H1 (cell line): ENCODE measurements around the gene TMEM266. TPM values are rescaled to one million over a fixed set of nuclear protein-coding genes. Genes with fewer than 3 reads are reported as not detected.

Source experiments
- CTCF ChIA-PET: fragments of 300-600 bp; sonication (Branson Sonifier 250); formaldehyde crosslinking; loops from one replicate; lab custom pipeline; 2021; ENCODE audit not compliant: partially characterized antibody; lab: Charles Lee
- POLR2A ChIA-PET: fragments of 300-600 bp; sonication (Branson Sonifier 250); formaldehyde crosslinking; loops from one replicate; lab custom pipeline; 2021; ENCODE audit warnings: inconsistent platforms; ENCODE audit not compliant: partially characterized antibody; lab: Charles Lee
- DNase-seq, 2 experiments: peaks; one replicate each; pipeline versions ENCODE4 v3.0.0 to v3.0.0-alpha.2; 2010 to 2022; ENCODE audit warnings: low spot score in 2 of 2, low read depth in 1 of 2, mixed read lengths in 1 of 2
- FAIRE-seq: peaks from 2 replicates; lab custom pipeline; 2011; peaks lifted over from hg19 to GRCh38; lab: Jason Lieb, UNC
- H2AFZ ChIP-seq: 2 replicates; pipeline ENCODE4 v1.8.1; 2012; ENCODE audit warnings: low read length, inconsistent platforms
- H2AK5ac ChIP-seq: 2 replicates; pipeline ENCODE4 v1.6.1; 2013; ENCODE audit warnings: low read depth, low read length
- H2BK120ac ChIP-seq: replicated peaks from 2 replicates; pipeline ENCODE3; 2013; ENCODE audit warnings: low read depth, low read length, inconsistent platforms
- H2BK12ac ChIP-seq: 2 replicates; pipeline ENCODE4 v1.6.1; 2013; ENCODE audit warnings: low read depth, low read length
- H2BK15ac ChIP-seq: 2 replicates; pipeline ENCODE4 v1.6.1; 2013; ENCODE audit warnings: low read length
- H2BK20ac ChIP-seq: 2 replicates; pipeline ENCODE4 v1.6.1; 2013; ENCODE audit warnings: low read length
- H2BK5ac ChIP-seq: 2 replicates; pipeline ENCODE4 v1.6.1; 2013; ENCODE audit warnings: low read depth, low read length
- H3K14ac ChIP-seq: 2 replicates; pipeline ENCODE4 v1.6.1; 2013; ENCODE audit warnings: inconsistent platforms; ENCODE audit not compliant: insufficient read length
- H3K18ac ChIP-seq: 2 replicates; pipeline ENCODE4 v1.6.1; 2013; ENCODE audit warnings: low read length; ENCODE audit errors: extremely low read depth
- H3K23ac ChIP-seq: 2 replicates; pipeline ENCODE4 v1.6.1; 2013; ENCODE audit warnings: inconsistent platforms; ENCODE audit not compliant: insufficient read length
- H3K23me2 ChIP-seq: 2 replicates; pipeline ENCODE4 v1.6.1; 2013; ENCODE audit warnings: low read depth, low read length
- H3K27ac ChIP-seq: 2 replicates; pipeline ENCODE4 v1.6.1; 2011; ENCODE audit warnings: low read depth, low read length, inconsistent platforms
- H3K27me3 ChIP-seq, 4 experiments: replicated peaks in 1 of 4; 1 replicate in 1 of 4; 2 replicates in 3 of 4; pipeline versions ENCODE4 v1.6.1 to v1.8.1; 2011 to 2013; ENCODE audit warnings: low read length in 3 of 4, mild to moderate bottlenecking in 3 of 4, inconsistent platforms in 2 of 4, mixed read lengths in 2 of 4, moderate library complexity in 1 of 4; ENCODE audit not compliant: control insufficient read depth in 3 of 4, insufficient read depth in 3 of 4; ENCODE audit errors: extremely low read depth in 1 of 4
- H3K36me3 ChIP-seq, 4 experiments: 2 replicates each; pipeline versions ENCODE4 v1.6.1 to v1.8.1; 2011 to 2013; ENCODE audit warnings: mild to moderate bottlenecking in 4 of 4, low read length in 3 of 4, moderate library complexity in 2 of 4, control low read depth in 1 of 4, inconsistent platforms in 1 of 4; ENCODE audit not compliant: insufficient read depth in 4 of 4, control insufficient read depth in 2 of 4
- H3K4ac ChIP-seq: replicated peaks from 2 replicates; pipeline ENCODE3; 2013; ENCODE audit warnings: low read length, low read depth, mixed read lengths, inconsistent platforms; ENCODE audit not compliant: insufficient read length
- H3K4me1 ChIP-seq, 4 experiments: replicated peaks in 1 of 4; 1 replicate in 1 of 4; 2 replicates in 3 of 4; pipeline versions ENCODE4 v1.6.1 to v1.8.1; 2011 to 2013; ENCODE audit warnings: low read length in 3 of 4, inconsistent platforms in 2 of 4, mixed read lengths in 1 of 4; ENCODE audit not compliant: insufficient read depth in 4 of 4, control insufficient read depth in 3 of 4
- H3K4me2 ChIP-seq, 2 experiments: 2 replicates each; pipeline versions ENCODE4 v1.6.1 to v1.8.1; 2011 to 2013; ENCODE audit warnings: low read depth in 2 of 2, low read length in 2 of 2, control low read depth in 1 of 2, inconsistent platforms in 1 of 2, mild to moderate bottlenecking in 1 of 2; ENCODE audit not compliant: insufficient read depth in 1 of 2
- H3K4me3 ChIP-seq, 4 experiments: fragments of 200-600, 300-600 bp in 1 of 4; sonication (generic), shearing (Covaris generic), sonication (Bioruptor Twin) in 1 of 4; 2 replicates each; pipeline versions ENCODE4 v1.5.1 to v1.8.1; 2011 to 2016; ENCODE audit warnings: low read length in 4 of 4, low read depth in 3 of 4, control low read depth in 2 of 4, inconsistent platforms in 2 of 4, mild to moderate bottlenecking in 2 of 4, mixed read lengths in 1 of 4, moderate library complexity in 1 of 4; ENCODE audit not compliant: insufficient read depth in 2 of 4; ENCODE audit errors: extremely low read depth in 1 of 4
- H3K56ac ChIP-seq: replicated peaks from 2 replicates; pipeline ENCODE3; 2013; ENCODE audit warnings: low read depth, mild to moderate bottlenecking, mixed read lengths, low read length, inconsistent platforms; ENCODE audit not compliant: insufficient read length
- H3K79me1 ChIP-seq: 2 replicates; pipeline ENCODE4 v1.6.1; 2013; ENCODE audit warnings: low read depth, low read length, control low read depth
- H3K79me2 ChIP-seq, 2 experiments: 2 replicates each; pipeline versions ENCODE4 v1.6.1 to v1.8.1; 2012 to 2013; ENCODE audit warnings: low read length in 2 of 2, mild to moderate bottlenecking in 2 of 2, inconsistent platforms in 1 of 2; ENCODE audit not compliant: insufficient read depth in 2 of 2, control insufficient read depth in 1 of 2
- H3K9ac ChIP-seq, 4 experiments: replicated peaks in 1 of 4; 1 replicate in 1 of 4; 2 replicates in 3 of 4; pipeline versions ENCODE4 v1.6.1 to v1.8.1; 2011 to 2013; ENCODE audit warnings: low read depth in 3 of 4, low read length in 3 of 4, control low read depth in 2 of 4, mild to moderate bottlenecking in 2 of 4, moderate library complexity in 2 of 4, inconsistent platforms in 1 of 4; ENCODE audit errors: extremely low read depth in 1 of 4
- H3K9me3 ChIP-seq, 2 experiments: 2 replicates each; pipeline versions ENCODE4 v1.6.1 to v1.8.1; 2012 to 2013; ENCODE audit warnings: mild to moderate bottlenecking in 2 of 2, moderate library complexity in 2 of 2, control low read depth in 1 of 2, inconsistent platforms in 1 of 2, low read depth in 1 of 2, low read length in 1 of 2, mixed read lengths in 1 of 2; ENCODE audit not compliant: insufficient read depth in 2 of 2
- H4K20me1 ChIP-seq, 2 experiments: replicated peaks in 1 of 2; 2 replicates each; pipeline versions ENCODE3 to v1.8.1; 2011 to 2013; ENCODE audit warnings: inconsistent platforms in 2 of 2, low read length in 2 of 2, mild to moderate bottlenecking in 1 of 2; ENCODE audit not compliant: insufficient read depth in 2 of 2, control insufficient read depth in 1 of 2
- H4K5ac ChIP-seq: 2 replicates; pipeline ENCODE4 v1.6.1; 2013; ENCODE audit warnings: low read length, low read depth, mixed read lengths, inconsistent platforms; ENCODE audit not compliant: insufficient read length
- H4K8ac ChIP-seq: 2 replicates; pipeline ENCODE4 v1.8.0; 2013; ENCODE audit warnings: mild to moderate bottlenecking, moderate library complexity, low read length, inconsistent platforms; ENCODE audit not compliant: insufficient read depth; ENCODE audit errors: extremely low read depth
- H4K91ac ChIP-seq: replicated peaks from 2 replicates; pipeline ENCODE3; 2013; ENCODE audit warnings: low read length, mixed read lengths, inconsistent platforms; ENCODE audit not compliant: insufficient read length
- CBX8 ChIP-seq: fragments of 300-800, 300-1000 bp; sonication (generic); IDR thresholded peaks from 2 replicates; pipeline ENCODE4 v1.7.1; 2016; ENCODE audit warnings: low read depth, low read length, borderline replicate concordance
- EGR1 ChIP-seq: IDR thresholded peaks from 2 replicates; pipeline ENCODE4 v1.6.1; 2011; ENCODE audit warnings: low read depth, low read length, borderline replicate concordance
- HDAC6 ChIP-seq: IDR thresholded peaks from one replicate; pipeline ENCODE4 v1.7.1; 2012; ENCODE audit warnings: low read depth, mild to moderate bottlenecking, inconsistent platforms, low read length, moderate library complexity
- JUN ChIP-seq: IDR thresholded peaks from 2 replicates; pipeline ENCODE4 v1.6.1; 2011; ENCODE audit warnings: low read depth, mild to moderate bottlenecking, improper control_type of control experiment, low read length
- KDM4A ChIP-seq: IDR thresholded peaks from one replicate; pipeline ENCODE4 v1.7.1; 2012; ENCODE audit warnings: low read depth, mild to moderate bottlenecking, moderate library complexity, low read length, inconsistent platforms; ENCODE audit not compliant: severe bottlenecking
- MAFK ChIP-seq: IDR thresholded peaks from 2 replicates; pipeline ENCODE4 v1.6.1; 2012; ENCODE audit warnings: low read depth, mild to moderate bottlenecking, improper control_type of control experiment, low read length
- PHF8 ChIP-seq: fragments of 200-600 bp; sonication (generic); conservative IDR thresholded peaks from 2 replicates; pipeline ENCODE4 v1.7.1; 2012; ENCODE audit warnings: low read depth, mild to moderate bottlenecking, inconsistent platforms, low read length, moderate library complexity
- POU5F1 ChIP-seq: IDR thresholded peaks from 2 replicates; pipeline ENCODE4 v1.6.1; 2011; ENCODE audit warnings: low read depth, mild to moderate bottlenecking, low read length, moderate library complexity
- SIN3A ChIP-seq, 2 experiments: IDR thresholded peaks in 1 of 2; conservative IDR thresholded peaks in 1 of 2; 2 replicates each; pipeline ENCODE4 v1.6.1; 2011 to 2012; ENCODE audit warnings: low read length in 2 of 2, improper control_type of control experiment in 1 of 2, low read depth in 1 of 2, mild to moderate bottlenecking in 1 of 2
- TEAD4 ChIP-seq: IDR thresholded peaks from 2 replicates; pipeline ENCODE4 v1.6.1; 2012; ENCODE audit warnings: low read depth, low read length, inconsistent platforms, mixed read lengths
- ZNF274 ChIP-seq: IDR thresholded peaks from 2 replicates; pipeline ENCODE4 v1.7.0; 2012; ENCODE audit warnings: low read length, borderline replicate concordance; ENCODE audit errors: extremely low read depth
- WGBS, 2 experiments: shearing (Covaris generic) in 1 of 2; methylation state at CpG; one replicate each; pipeline versions ENCODE4 v1.1.6 to v1.1.7; 2013 to 2015; ENCODE audit warnings: low lambda C conversion rate in 2 of 2, mixed read lengths in 2 of 2, inconsistent platforms in 1 of 2, low coverage in 1 of 2, missing lambda C conversion rate in 1 of 2; ENCODE audit not compliant: insufficient replicate concordance in 2 of 2, insufficient coverage in 1 of 2, insufficient read length in 1 of 2; ENCODE audit errors: extremely low coverage in 1 of 2, missing lambda C conversion rate in 1 of 2; 5-methylcytosine and 5-hydroxymethylcytosine counted together
- polyA plus RNA-seq, 7 experiments: library from polyadenylated mRNA; depleted of rRNA in 3 of 7; stranded (reverse) in 5 of 7; unstranded in 2 of 7; fragments of >200 nt in 5 of 7; fragments of 200-250 nt in 2 of 7; gene quantifications; 1 replicate in 5 of 7; 2 replicates in 1 of 7; 4 replicates in 1 of 7; pipeline versions ENCODE4 v1.2.1 to v1.2.3, GENCODE V29; 2011 to 2013; ENCODE audit warnings: missing spikeins in 2 of 7, mixed read lengths in 2 of 7
- total RNA-seq: library from RNA; stranded (reverse); fragmentation: NEBNext Ultra II Directional; extraction: Animal tissue kit (Norgen Biotek cat#: 25700); gene quantifications from 2 replicates; pipeline ENCODE4 v1.2.1, GENCODE V29; 2021
- TF ChIP-seq, protein P1 (sequence below): IDR thresholded peaks from 2 replicates; pipeline ENCODE4 v1.6.1; 2011; ENCODE audit warnings: low read depth, mild to moderate bottlenecking, low read length; ENCODE audit not compliant: insufficient read depth
- TF ChIP-seq, protein P2 (sequence below): IDR thresholded peaks from 2 replicates; pipeline ENCODE4 v1.6.1; 2012; ENCODE audit warnings: inconsistent platforms

The TMEM266 gene
- total and polyA plus RNA-seq, 2 of the 8 experiments (the other 6 are each of a cell fraction or from before 2014, with no cell fraction given), result 2.6 TPM

DNA sequence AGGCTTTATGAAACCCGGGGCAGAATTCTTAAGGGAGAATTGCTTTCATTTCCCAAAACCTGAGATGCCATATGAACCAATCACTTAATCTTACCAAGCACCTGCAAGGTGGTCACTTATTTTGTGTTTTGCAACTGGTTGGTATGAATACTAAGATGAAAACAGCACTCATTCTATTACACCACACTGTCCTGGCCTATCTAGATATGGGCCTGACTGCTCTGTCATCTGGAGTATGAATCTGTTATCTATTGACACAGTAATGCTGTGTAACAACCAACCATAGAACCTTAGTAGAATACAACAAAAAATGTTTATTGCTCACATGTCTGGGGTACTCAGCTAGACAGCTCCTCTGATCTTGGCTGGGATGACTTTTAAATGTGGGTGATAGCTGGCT lies 74.8 kb downstream of the TMEM266 start:
- Histone ChIP-seq H2BK12ac (no peak overlapping the region), H3K36me3 (no peaks in the 10 kb centered on the region), H3K18ac (no peak overlapping the region), H2BK20ac (no peak overlapping the region), H2AFZ (no peak overlapping the region), H4K8ac (no peak overlapping the region), H3K23me2 (no peaks in the 10 kb centered on the region), H3K4me2 (no peak overlapping the region), H3K23ac (no peak overlapping the region), H3K4me1 (peaks cover 0 to 3% (median 3%) of the 10 kb centered on the region in 4 experiments; a peak in 5 of 7 replicates), H2AK5ac (no peak overlapping the region), H3K9me3 (no peaks in the 10 kb centered on the region), H3K56ac (no peak overlapping the region), H4K5ac (no peak overlapping the region), H2BK120ac (no peak overlapping the region), H3K14ac (no peak overlapping the region), H2BK5ac (no peak overlapping the region), H4K20me1 (no peaks in the 10 kb centered on the region), H4K91ac (no peak overlapping the region), H3K27ac (no peak overlapping the region), H3K9ac (no peak overlapping the region), H3K4me3 (no peak overlapping the region), H2BK15ac (no peak overlapping the region), H3K79me1 (no peaks in the 10 kb centered on the region), H3K4ac (no peak overlapping the region), H3K27me3 (no peaks in the 10 kb centered on the region), H3K79me2 (no peaks in the 10 kb centered on the region)
- FAIRE-seq (no peak), DNase-seq (no peak)
- WGBS, 2 experiments, result 94% methylated on average over 1 of the region's 1 CpG; no CpG with 5 or more reads in 1 of the 2 experiments
- POLR2A ChIA-PET, result no interaction called here
- CTCF ChIA-PET, result interaction anchor here (1.7 to 10.3 kb wide), 3 partner anchors 14 to 206 kb away, joined by 6 to 164 read pairs (median 28); partner anchors contain the start of gene TMEM266
- no peak for TF ChIP-seq SIN3A (conservative IDR thresholded peaks at IDR 0.05 in 1 of 2, IDR thresholded peaks at IDR 0.05 in 1 of 2; ENCODE audit: low read depth in 1 of 2, low read length in 2 of 2)
- TF ChIP-seq MAFK, result no peak
- TF ChIP-seq CBX8, result no peak
- no peak for TF ChIP-seq EGR1
- no peak for TF ChIP-seq TEAD4
- TF ChIP-seq, protein P1, sequence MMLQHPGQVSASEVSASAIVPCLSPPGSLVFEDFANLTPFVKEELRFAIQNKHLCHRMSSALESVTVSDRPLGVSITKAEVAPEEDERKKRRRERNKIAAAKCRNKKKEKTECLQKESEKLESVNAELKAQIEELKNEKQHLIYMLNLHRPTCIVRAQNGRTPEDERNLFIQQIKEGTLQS, result no peak
- no peak for TF ChIP-seq PHF8
- TF ChIP-seq HDAC6, result no peak
- TF ChIP-seq JUN, result no peak
- no peak for TF ChIP-seq KDM4A
- TF ChIP-seq POU5F1, result no peak
- no peak for TF ChIP-seq ZNF274
- TF ChIP-seq, protein P2, sequence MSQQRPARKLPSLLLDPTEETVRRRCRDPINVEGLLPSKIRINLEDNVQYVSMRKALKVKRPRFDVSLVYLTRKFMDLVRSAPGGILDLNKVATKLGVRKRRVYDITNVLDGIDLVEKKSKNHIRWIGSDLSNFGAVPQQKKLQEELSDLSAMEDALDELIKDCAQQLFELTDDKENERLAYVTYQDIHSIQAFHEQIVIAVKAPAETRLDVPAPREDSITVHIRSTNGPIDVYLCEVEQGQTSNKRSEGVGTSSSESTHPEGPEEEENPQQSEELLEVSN, result no peak
